Osteocyte (in vitro differentiated cells): ENCODE measurements around the gene TAS1R2. TPM values are rescaled to one million over a fixed set of nuclear protein-coding genes. Genes with fewer than 3 reads are reported as not detected.

Experiments used
- DNase-seq: peaks from one replicate; pipeline ENCODE4 v3.0.0; 2021; ENCODE audit warnings: mixed read lengths; ENCODE audit not compliant: unreplicated experiment; ENCODE audit errors: extremely low spot score
- H3K27ac Mint-ChIP-seq: one replicate; pipeline ENCODE4 v1.8.0; 2021; ENCODE audit warnings: mild to moderate bottlenecking, mixed read lengths; ENCODE audit not compliant: unreplicated experiment
- H3K27me3 Mint-ChIP-seq: one replicate; pipeline ENCODE4 v1.8.0; 2021; ENCODE audit warnings: mixed read lengths; ENCODE audit not compliant: unreplicated experiment
- H3K36me3 Mint-ChIP-seq: one replicate; pipeline ENCODE4 v1.8.0; 2021; ENCODE audit warnings: mixed read lengths; ENCODE audit not compliant: unreplicated experiment
- H3K4me1 Mint-ChIP-seq: one replicate; pipeline ENCODE4 v1.8.0; 2021; ENCODE audit warnings: mixed read lengths; ENCODE audit not compliant: unreplicated experiment
- H3K4me3 Mint-ChIP-seq: one replicate; pipeline ENCODE4 v1.8.0; 2021; ENCODE audit warnings: mild to moderate bottlenecking, moderate library complexity, mixed read lengths; ENCODE audit not compliant: unreplicated experiment
- H3K9me3 Mint-ChIP-seq: one replicate; pipeline ENCODE4 v1.8.0; 2021; ENCODE audit warnings: mixed read lengths; ENCODE audit not compliant: unreplicated experiment
- CTCF ChIP-seq: fragments of 200-600 bp; sonication (generic); IDR thresholded peaks from 2 replicates; pipeline ENCODE4 v1.5.0; 2021; ENCODE audit warnings: antibody characterized with exemption, mild to moderate bottlenecking, moderate library complexity
- total RNA-seq: library from RNA; stranded (reverse); gene quantifications from 2 replicates; pipeline ENCODE4 v1.2.1, GENCODE V29; 2021

Gene TAS1R2
- total RNA-seq, 1 donor from 2014 or later, result not detected

DNA sequence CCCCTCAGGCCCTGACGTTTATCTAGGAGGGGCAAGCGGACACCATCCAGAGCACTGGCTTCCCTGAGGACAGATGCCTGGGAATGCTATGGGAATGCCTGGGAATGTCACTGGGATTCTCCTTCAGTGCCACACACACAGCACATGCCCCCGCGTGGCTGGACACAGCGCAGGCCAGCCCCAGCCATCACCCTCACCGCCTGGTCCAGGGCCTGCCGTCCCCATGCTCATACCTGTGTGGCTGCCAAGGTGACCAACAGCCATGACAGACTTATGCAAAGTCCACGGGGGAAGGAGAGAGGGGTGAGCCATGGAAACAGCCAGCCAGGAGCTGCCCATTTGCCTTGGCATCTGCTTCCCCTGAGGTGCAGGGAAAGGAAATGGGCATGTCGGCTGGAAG, 5.7 kb upstream of the TAS1R2 start:
- Mint-ChIP-seq H3K4me3 (no peak overlapping the region), H3K36me3 (no peaks in the 10 kb centered on the region), H3K27me3 (peaks cover 16% of the 10 kb centered on the region), H3K9me3 (no peaks in the 10 kb centered on the region), H3K27ac (no peak overlapping the region), H3K4me1 (no peaks in the 10 kb centered on the region)
- TF ChIP-seq CTCF, result no peak
- DNase-seq, result no peak

DNA sequence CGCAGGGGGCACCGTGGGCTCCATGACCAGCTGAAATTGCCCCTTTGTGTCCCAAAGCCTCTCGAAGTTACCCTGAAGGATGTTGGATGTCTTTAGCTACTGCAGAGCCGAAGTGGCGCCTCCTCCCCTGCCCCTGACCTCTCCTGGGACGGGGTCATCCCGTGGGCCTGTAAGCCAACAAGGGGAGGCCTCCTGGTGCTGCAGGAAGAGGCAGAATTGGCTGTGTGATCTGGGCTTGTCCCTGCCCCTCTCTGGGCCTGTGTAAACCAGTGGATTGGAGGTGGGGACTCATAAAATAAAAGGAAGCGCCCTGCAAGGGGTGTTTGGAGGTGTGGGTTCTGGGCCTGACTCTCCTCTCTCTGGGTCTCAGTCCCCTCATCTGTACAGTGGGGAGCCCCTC, 2.1 kb upstream of the TAS1R2 start:
- no peaks in the 10 kb centered on the region for H3K9me3 Mint-ChIP-seq
- no peaks in the 10 kb centered on the region for H3K36me3 Mint-ChIP-seq
- no peaks in the 10 kb centered on the region for H3K4me1 Mint-ChIP-seq
- DNase-seq, result no peak
- H3K27ac Mint-ChIP-seq, result no peak overlapping the region
- no peak overlapping the region for H3K4me3 Mint-ChIP-seq
- TF ChIP-seq CTCF, result no peak
- H3K27me3 Mint-ChIP-seq, result peaks cover 14% of the 10 kb centered on the region

DNA sequence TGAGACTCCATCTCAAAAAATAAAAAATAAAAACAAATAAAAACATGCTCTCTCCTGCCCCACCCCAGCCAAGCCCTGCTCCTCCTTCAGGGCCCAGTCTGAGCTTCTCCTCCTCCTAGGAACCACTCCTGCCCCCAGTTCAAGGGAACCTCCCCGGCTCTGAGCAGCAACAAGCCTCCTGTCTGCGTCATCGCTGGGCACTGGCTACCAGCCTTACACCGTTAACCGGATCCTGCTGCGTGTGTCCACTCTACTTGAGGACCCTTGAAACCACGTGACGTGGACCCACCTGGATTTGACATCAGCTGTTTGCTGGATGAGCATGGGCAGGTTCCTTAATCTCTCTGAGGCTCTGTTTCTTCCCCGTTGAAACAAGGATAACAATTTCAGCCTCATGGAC, 1.6 kb upstream of the TAS1R2 start:
- H3K27me3 Mint-ChIP-seq, result peaks cover 11% of the 10 kb centered on the region
- no peaks in the 10 kb centered on the region for H3K36me3 Mint-ChIP-seq
- no peaks in the 10 kb centered on the region for H3K9me3 Mint-ChIP-seq
- H3K4me1 Mint-ChIP-seq, result no peaks in the 10 kb centered on the region
- H3K4me3 Mint-ChIP-seq, result no peak overlapping the region
- no peak for TF ChIP-seq CTCF
- H3K27ac Mint-ChIP-seq, result no peak overlapping the region
- no peak for DNase-seq

GRCh38 chr1:18858070-18858688, 1.3 kb downstream of the TAS1R2 start:
- DNase-seq, result no peak
- Mint-ChIP-seq H3K27ac (no peak overlapping the region), H3K36me3 (no peaks in the 10 kb centered on the region), H3K9me3 (no peaks in the 10 kb centered on the region), H3K4me3 (no peak overlapping the region), H3K27me3 (peaks cover 4% of the 10 kb centered on the region), H3K4me1 (no peaks in the 10 kb centered on the region)
- no peak for TF ChIP-seq CTCF

DNA sequence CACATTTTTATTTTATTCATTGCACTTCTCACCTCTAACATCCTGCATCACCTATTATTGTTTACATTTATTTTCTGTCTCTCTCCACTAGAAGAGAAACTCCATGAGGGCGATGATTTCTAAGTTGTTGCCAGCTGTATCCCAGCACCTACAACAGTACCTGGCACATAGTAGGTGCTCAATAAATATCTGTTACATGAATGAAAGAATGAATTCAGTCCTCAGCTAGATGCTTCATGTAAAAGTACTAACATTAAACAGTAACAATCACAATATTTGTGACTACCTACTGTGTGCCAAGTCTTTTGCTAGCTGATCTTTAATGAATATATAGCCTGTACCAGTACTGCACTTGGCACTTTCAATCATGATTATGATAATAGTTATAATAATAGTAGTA, 3.0 kb downstream of the TAS1R2 start:
- H3K4me1 Mint-ChIP-seq, result no peaks in the 10 kb centered on the region
- H3K4me3 Mint-ChIP-seq, result no peak overlapping the region
- no peaks in the 10 kb centered on the region for H3K27me3 Mint-ChIP-seq
- no peak for TF ChIP-seq CTCF
- DNase-seq, result no peak
- no peak overlapping the region for H3K27ac Mint-ChIP-seq
- no peaks in the 10 kb centered on the region for H3K36me3 Mint-ChIP-seq
- H3K9me3 Mint-ChIP-seq, result no peaks in the 10 kb centered on the region
